ENCODE results near the gene KRTAP9-4. TPM values are rescaled to one million over a fixed set of nuclear protein-coding genes. Genes with fewer than 3 reads are reported as not detected.
A peak's percentile ranks its signal among the peaks of the same experiment; 100 is the strongest.

Gene KRTAP9-4
- total and polyA plus RNA-seq, 7 experiments from 2014 or later: not detected

DNA sequence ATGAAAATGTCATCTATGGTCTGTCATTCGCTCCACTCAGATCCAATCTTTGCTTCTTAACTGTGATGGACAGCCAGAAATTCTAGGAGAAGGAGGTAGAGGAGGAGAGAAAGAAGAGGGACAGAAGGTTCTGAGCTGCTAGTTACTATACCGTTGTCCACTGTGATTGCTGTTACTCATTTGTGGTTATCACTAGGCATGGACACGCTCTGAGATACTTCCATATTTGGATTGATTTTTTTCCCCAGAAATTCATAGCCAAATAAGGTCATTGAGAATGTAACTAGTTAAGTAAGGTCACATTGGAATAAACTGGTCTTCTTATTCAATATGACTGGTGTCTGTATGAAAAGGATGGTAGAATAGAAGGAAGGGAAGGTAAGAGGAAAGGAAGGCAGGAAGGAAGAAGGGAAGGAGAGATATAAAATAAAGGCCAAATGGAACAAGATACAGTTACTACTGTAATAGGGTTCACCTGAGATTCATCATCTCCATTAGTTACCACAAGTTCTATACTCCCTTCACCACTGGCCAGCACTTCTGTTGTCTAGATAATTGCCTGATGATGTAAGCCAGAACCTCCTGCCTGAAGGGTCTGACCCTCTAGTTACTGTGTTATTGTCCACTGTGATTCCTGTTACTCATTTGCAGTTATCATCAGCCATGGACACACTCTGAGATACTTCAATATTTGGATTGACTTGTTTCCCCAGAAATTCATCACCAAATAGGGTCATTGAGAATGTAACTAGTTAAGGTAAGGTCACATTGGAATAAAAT lies 28.9 kb downstream of the KRTAP9-4 start:
- Mint-ChIP-seq H3K27ac (peak overlapping the region in 1 of 9 donors; percentile 32), H3K36me3 (no peaks in the 10 kb centered on the region), H3K27me3 (peaks cover 4 to 20% (median 6%) of the 10 kb centered on the region in 5 donors), H3K9me3 (peaks cover 0 to 3% (median 0%) of the 10 kb centered on the region in 11 donors), H3K4me3 (no peak overlapping the region), H3K4me1 (peaks cover 0 to 11% (median 0%) of the 10 kb centered on the region in 7 donors)
- no peak overlapping the region for H3K4me3 ChIP-seq (ENCODE audit: low read length)
- CTCF ChIA-PET: no interaction called here
- POLR2A ChIA-PET: no interaction called here
- intact Hi-C loops (cut with micrococcal nuclease): loop anchor here in 1 of 2 donors (1.0 kb wide), 1 partner anchor 14 kb away; no protein-coding TSS in a partner anchor
- H3K27me3 ChIP-seq (ENCODE audit: control insufficient read depth in 2 of 2, insufficient read depth in 2 of 2, low read length in 2 of 2): no peaks in the 10 kb centered on the region
- no peaks in the 10 kb centered on the region for H3K9me3 ChIP-seq (ENCODE audit: control insufficient read depth in 2 of 3, low read length in 3 of 3)
- H3K27ac ChIP-seq (ENCODE audit: low read depth, low read length): no peak overlapping the region
- no peaks in the 10 kb centered on the region for H3K4me1 ChIP-seq (ENCODE audit: control insufficient read depth in 2 of 2, insufficient read depth in 2 of 2, low read length in 2 of 2)
- no peaks in the 10 kb centered on the region for H3K36me3 ChIP-seq (ENCODE audit: control insufficient read depth in 2 of 3, insufficient read depth in 3 of 3, low read length in 3 of 3)
- DNase-seq: no peak
- no peak for ATAC-seq

DNA sequence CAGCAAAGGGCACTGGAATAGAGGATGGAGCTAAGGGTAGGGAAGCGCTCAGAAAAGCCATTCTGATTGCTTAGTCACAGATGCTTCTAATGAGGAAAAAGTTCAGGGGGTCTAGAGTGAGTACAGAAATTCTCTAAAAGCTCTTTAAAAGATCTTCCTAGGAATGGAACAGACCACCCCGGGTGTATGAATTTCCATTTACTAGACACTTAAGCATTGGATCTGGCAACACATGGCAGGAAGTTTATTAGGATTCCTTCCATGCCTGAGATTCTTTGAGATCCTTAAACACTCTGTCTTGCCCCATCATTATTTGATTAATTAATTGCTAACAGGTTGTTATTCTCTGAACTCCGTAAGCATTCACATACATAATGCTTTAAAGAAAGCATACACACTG lies 34.6 kb downstream of the KRTAP9-4 start:
- no peaks in the 10 kb centered on the region for H3K9me3 ChIP-seq (ENCODE audit: control insufficient read depth in 2 of 3, low read length in 3 of 3)
- H3K9me3 Mint-ChIP-seq: peaks cover 0 to 3% (median 0%) of the 10 kb centered on the region in 11 donors
- H3K27ac Mint-ChIP-seq: peak overlapping the region in 1 of 9 donors; percentile 74
- ChIA-PET CTCF (interaction anchor here (0.7 kb wide), 1 partner anchor 256 kb away, joined by 3 read pairs; no protein-coding TSS in a partner anchor), POLR2A (interaction anchor here (1.0 kb wide), 1 partner anchor 45 kb away, joined by 3 read pairs; no protein-coding TSS in a partner anchor)
- no peak overlapping the region for H3K27ac ChIP-seq (ENCODE audit: low read depth, low read length)
- H3K27me3 Mint-ChIP-seq: peaks cover 0 to 9% (median 0%) of the 10 kb centered on the region in 5 donors
- H3K4me1 ChIP-seq (ENCODE audit: control insufficient read depth in 2 of 2, insufficient read depth in 2 of 2, low read length in 2 of 2): peaks cover 0 to 12% of the 10 kb centered on the region in 2 donors
- peaks cover 0 to 29% (median 18%) of the 10 kb centered on the region in 7 donors for H3K4me1 Mint-ChIP-seq
- no peak for ATAC-seq
- DNase-seq: no peak
- H3K4me3 ChIP-seq (ENCODE audit: low read length): no peak overlapping the region
- no peaks in the 10 kb centered on the region for H3K36me3 Mint-ChIP-seq
- no peaks in the 10 kb centered on the region for H3K27me3 ChIP-seq (ENCODE audit: control insufficient read depth in 2 of 2, insufficient read depth in 2 of 2, low read length in 2 of 2)
- H3K4me3 Mint-ChIP-seq: no peak overlapping the region
- H3K36me3 ChIP-seq (ENCODE audit: control insufficient read depth in 2 of 3, insufficient read depth in 3 of 3, low read length in 3 of 3): no peaks in the 10 kb centered on the region
- intact Hi-C loops (cut with micrococcal nuclease): no loop called here

DNA sequence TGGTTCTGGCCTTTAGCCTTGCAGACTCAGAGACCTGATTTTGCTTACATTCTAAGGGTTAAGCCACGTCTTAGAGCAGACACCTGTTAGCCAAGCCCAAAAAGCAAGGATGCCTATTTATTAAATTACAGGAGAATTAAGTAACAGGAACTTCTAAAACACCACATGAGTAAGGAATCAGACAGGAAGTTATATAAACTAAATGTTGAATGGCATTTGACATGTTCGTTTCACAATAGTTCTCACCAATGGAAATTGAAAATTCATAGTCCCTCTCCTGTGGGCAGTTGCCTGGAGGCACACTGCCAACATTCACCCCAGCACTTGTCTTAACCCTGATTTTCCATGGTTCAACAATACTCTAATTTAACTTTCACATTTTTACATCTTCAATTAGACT lies 35.1 kb downstream of the KRTAP9-4 start:
- Mint-ChIP-seq H3K4me3 (peak overlapping the region in 3 of 10 donors; percentile 5 to 58 (median 21)), H3K4me1 (peaks cover 0 to 29% (median 18%) of the 10 kb centered on the region in 7 donors), H3K27ac (peak overlapping the region in 1 of 9 donors; percentile 17), H3K27me3 (peaks cover 0 to 9% (median 0%) of the 10 kb centered on the region in 5 donors), H3K36me3 (no peaks in the 10 kb centered on the region), H3K9me3 (peaks cover 0 to 3% (median 0%) of the 10 kb centered on the region in 11 donors)
- intact Hi-C loops (cut with micrococcal nuclease): no loop called here
- no peaks in the 10 kb centered on the region for H3K9me3 ChIP-seq (ENCODE audit: control insufficient read depth in 2 of 3, low read length in 3 of 3)
- no peak overlapping the region for H3K27ac ChIP-seq (ENCODE audit: low read depth, low read length)
- H3K27me3 ChIP-seq (ENCODE audit: control insufficient read depth in 2 of 2, insufficient read depth in 2 of 2, low read length in 2 of 2): no peaks in the 10 kb centered on the region
- H3K36me3 ChIP-seq (ENCODE audit: control insufficient read depth in 2 of 3, insufficient read depth in 3 of 3, low read length in 3 of 3): no peaks in the 10 kb centered on the region
- ATAC-seq (no peak), DNase-seq (peak in 2 of 9 donors; percentile 9 to 20)
- CTCF ChIA-PET: interaction anchor here (0.7 kb wide), 1 partner anchor 255 kb away, joined by 3 read pairs; no protein-coding TSS in a partner anchor
- H3K4me3 ChIP-seq (ENCODE audit: low read length): no peak overlapping the region
- POLR2A ChIA-PET: no interaction called here
- H3K4me1 ChIP-seq (ENCODE audit: control insufficient read depth in 2 of 2, insufficient read depth in 2 of 2, low read length in 2 of 2): peaks cover 0 to 12% of the 10 kb centered on the region in 2 donors

DNA sequence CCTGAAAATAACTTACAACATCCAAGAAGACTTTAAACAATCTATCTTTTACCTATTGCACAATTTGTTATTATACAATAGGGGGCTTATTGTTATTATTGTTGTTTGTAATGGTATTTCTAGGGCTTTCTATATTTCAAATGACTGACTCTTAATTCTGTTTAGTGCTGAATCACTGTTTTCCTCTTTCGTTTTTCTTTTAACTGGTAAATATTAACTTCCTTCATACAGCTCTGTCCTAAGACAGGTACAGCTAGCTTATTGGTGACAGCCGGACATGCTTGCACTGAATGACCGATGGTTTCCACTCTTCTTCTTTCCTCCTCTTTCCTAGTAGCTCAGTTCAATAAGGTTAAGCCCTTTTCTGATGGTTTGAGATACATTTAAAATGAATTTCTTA lies 37.6 kb downstream of the KRTAP9-4 start:
- Mint-ChIP-seq H3K36me3 (no peaks in the 10 kb centered on the region), H3K4me3 (no peak overlapping the region), H3K4me1 (peaks cover 0 to 27% (median 18%) of the 10 kb centered on the region in 7 donors), H3K9me3 (no peaks in the 10 kb centered on the region), H3K27me3 (peaks cover 0 to 15% (median 0%) of the 10 kb centered on the region in 5 donors), H3K27ac (no peak overlapping the region)
- DNase-seq (no peak), ATAC-seq (no peak)
- ChIA-PET CTCF (no interaction called here), POLR2A (interaction anchor here (1.6 kb wide), 1 partner anchor 21 kb away, joined by 3 read pairs; no protein-coding TSS in a partner anchor)
- Histone ChIP-seq H3K9me3 (ENCODE audit: control insufficient read depth in 2 of 3, low read length in 3 of 3) (no peaks in the 10 kb centered on the region), H3K27ac (ENCODE audit: low read depth, low read length) (no peak overlapping the region), H3K36me3 (ENCODE audit: control insufficient read depth in 2 of 3, insufficient read depth in 3 of 3, low read length in 3 of 3) (no peaks in the 10 kb centered on the region), H3K4me1 (ENCODE audit: control insufficient read depth in 2 of 2, insufficient read depth in 2 of 2, low read length in 2 of 2) (peaks cover 0 to 12% of the 10 kb centered on the region in 2 donors), H3K27me3 (ENCODE audit: control insufficient read depth in 2 of 2, insufficient read depth in 2 of 2, low read length in 2 of 2) (no peaks in the 10 kb centered on the region), H3K4me3 (ENCODE audit: low read length) (no peak overlapping the region)
- intact Hi-C loops (cut with micrococcal nuclease): no loop called here

DNA sequence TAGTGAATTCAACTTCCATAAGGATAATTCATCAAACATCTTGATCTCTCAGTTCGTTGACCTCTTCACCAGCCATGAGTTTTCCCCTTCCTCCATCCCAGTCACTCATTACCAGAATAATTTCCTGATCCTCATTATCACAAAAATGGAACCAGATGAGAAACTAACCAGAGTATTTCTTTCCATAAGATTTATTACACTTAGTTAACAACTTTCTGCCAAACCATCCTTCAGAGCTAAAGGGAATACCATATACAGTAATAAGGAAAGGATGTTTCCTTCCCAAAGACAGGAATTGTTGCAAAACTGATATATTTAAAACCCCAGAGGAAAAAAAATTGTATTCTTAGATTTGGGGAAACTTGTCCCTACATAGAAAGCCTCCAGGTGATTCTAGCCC lies 44.5 kb downstream of the KRTAP9-4 start:
- ChIA-PET POLR2A (no interaction called here), CTCF (interaction anchor here (0.7 kb wide), 1 partner anchor 135 kb away, joined by 3 read pairs; no protein-coding TSS in a partner anchor)
- Histone ChIP-seq H3K36me3 (ENCODE audit: control insufficient read depth in 2 of 3, insufficient read depth in 3 of 3, low read length in 3 of 3) (no peaks in the 10 kb centered on the region), H3K4me1 (ENCODE audit: control insufficient read depth in 2 of 2, insufficient read depth in 2 of 2, low read length in 2 of 2) (no peaks in the 10 kb centered on the region), H3K4me3 (ENCODE audit: low read length) (no peak overlapping the region), H3K27me3 (ENCODE audit: control insufficient read depth in 2 of 2, insufficient read depth in 2 of 2, low read length in 2 of 2) (no peaks in the 10 kb centered on the region), H3K27ac (ENCODE audit: low read depth, low read length) (no peak overlapping the region), H3K9me3 (ENCODE audit: control insufficient read depth in 2 of 3, low read length in 3 of 3) (no peaks in the 10 kb centered on the region)
- Mint-ChIP-seq H3K4me1 (no peaks in the 10 kb centered on the region), H3K27me3 (peaks cover 0 to 15% (median 0%) of the 10 kb centered on the region in 5 donors), H3K9me3 (peaks cover 0 to 6% (median 0%) of the 10 kb centered on the region in 11 donors), H3K4me3 (no peak overlapping the region), H3K27ac (no peak overlapping the region), H3K36me3 (peaks cover 0 to 3% (median 0%) of the 10 kb centered on the region in 5 donors)
- intact Hi-C loops (cut with micrococcal nuclease): no loop called here
- ATAC-seq (no peak), DNase-seq (no peak)

GRCh38 chr17:41296846-41297245 lies 47.4 kb downstream of the KRTAP9-4 start:
- intact Hi-C loops (cut with micrococcal nuclease): no loop called here
- H3K4me3 Mint-ChIP-seq: no peak overlapping the region
- H3K4me3 ChIP-seq (ENCODE audit: low read length): no peak overlapping the region
- H3K9me3 ChIP-seq (ENCODE audit: control insufficient read depth in 2 of 3, low read length in 3 of 3): no peaks in the 10 kb centered on the region
- no peak for ATAC-seq
- H3K36me3 ChIP-seq (ENCODE audit: control insufficient read depth in 2 of 3, insufficient read depth in 3 of 3, low read length in 3 of 3): no peaks in the 10 kb centered on the region
- peaks cover 0 to 17% (median 6%) of the 10 kb centered on the region in 11 donors for H3K9me3 Mint-ChIP-seq
- peaks cover 0 to 18% (median 7%) of the 10 kb centered on the region in 7 donors for H3K4me1 Mint-ChIP-seq
- H3K27me3 Mint-ChIP-seq: peaks cover 0 to 13% (median 0%) of the 10 kb centered on the region in 5 donors
- CTCF ChIA-PET: no interaction called here
- H3K4me1 ChIP-seq (ENCODE audit: control insufficient read depth in 2 of 2, insufficient read depth in 2 of 2, low read length in 2 of 2): no peaks in the 10 kb centered on the region
- DNase-seq: no peak
- no peak overlapping the region for H3K27ac Mint-ChIP-seq
- H3K27ac ChIP-seq (ENCODE audit: low read depth, low read length): no peak overlapping the region
- peaks cover 0 to 9% (median 8%) of the 10 kb centered on the region in 5 donors for H3K36me3 Mint-ChIP-seq
- H3K27me3 ChIP-seq (ENCODE audit: control insufficient read depth in 2 of 2, insufficient read depth in 2 of 2, low read length in 2 of 2): no peaks in the 10 kb centered on the region
- POLR2A ChIA-PET: no interaction called here

All from naive thymus-derived CD4-positive, alpha-beta T cell (primary cell).